ENCODE results near the gene NPAT.

DNA sequence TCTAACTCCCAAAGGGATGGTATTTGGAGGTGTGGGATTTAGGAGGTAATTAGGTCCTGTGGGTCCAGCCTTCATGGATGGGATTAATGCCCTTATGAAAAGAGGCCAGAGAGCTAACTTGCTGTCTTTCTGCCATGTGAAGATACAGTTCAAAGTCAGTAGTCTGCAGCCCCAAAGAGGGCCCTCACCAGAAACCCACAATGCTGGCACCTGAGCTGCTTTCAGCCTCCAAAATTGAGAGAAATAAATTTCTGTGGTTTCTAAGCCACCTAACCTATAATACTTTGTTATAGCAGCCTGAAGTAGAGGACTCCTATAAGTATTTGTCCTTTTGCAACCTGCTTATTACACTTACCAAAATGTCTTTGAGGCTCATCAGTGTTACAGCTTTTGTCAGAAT is 16.6 kb upstream of the NPAT start:
- TF ChIP-seq CTCF (conservative IDR thresholded peaks at IDR 0.05) (no peak), EZH2 (IDR thresholded peaks at IDR 0.05; ENCODE audit: low read depth) (no peak)
